ENCODE results near the gene IFNL3.
"Not testable (repeated sequence)": the region's sequence is repeated elsewhere in the genome, so short reads cannot be mapped to it uniquely, and the experiment has no call there.

The IFNL3 gene

GRCh38 chr19:39251081-39251480 is 6.3 kb upstream of the IFNL3 start:
- no peak for DNase-seq (ENCODE audit: low read depth)
- H3K4me3 ChIP-seq (ENCODE audit: low read depth, low read length), result no peak overlapping the region
- no peak for TF ChIP-seq CTCF (IDR thresholded peaks at IDR 0.05; ENCODE audit: low read depth, low read length, missing control alignments)

- no peak for DNase-seq (ENCODE audit: low read depth)
- H3K4me3 ChIP-seq (ENCODE audit: low read depth, low read length), result no peak within 1 kb of the TSS
- TF ChIP-seq CTCF (IDR thresholded peaks at IDR 0.05; ENCODE audit: low read depth, low read length, missing control alignments), result no peak
Observed at GRCh38 chr19:39248806-39249205, 4.0 kb upstream of the IFNL3 start, which contains the start of gene IFNL4. Gene IFNL4, minus strand, starts transcription at chr19:39248856.

GRCh38 chr19:39247701-39248664 is 3.2 kb upstream of the IFNL3 start:
- no peak for TF ChIP-seq CTCF (IDR thresholded peaks at IDR 0.05; ENCODE audit: low read depth, low read length, missing control alignments)
- DNase-seq (ENCODE audit: low read depth), result no peak
- H3K4me3 ChIP-seq (ENCODE audit: low read depth, low read length), result no peak overlapping the region

- DNase-seq (ENCODE audit: low read depth), result no peak
- no peak overlapping the region for H3K4me3 ChIP-seq (ENCODE audit: low read depth, low read length)
- no peak for TF ChIP-seq CTCF (IDR thresholded peaks at IDR 0.05; ENCODE audit: low read depth, low read length, missing control alignments)
Observed at GRCh38 chr19:39246951-39247669, 2.3 kb upstream of the IFNL3 start.

GRCh38 chr19:39245166-39245565 is 360 bp upstream of the IFNL3 start:
- not testable (repeated sequence) for H3K4me3 ChIP-seq (ENCODE audit: low read depth, low read length); DNase-seq (ENCODE audit: low read depth)

- DNase-seq (ENCODE audit: low read depth); H3K4me3 ChIP-seq (ENCODE audit: low read depth, low read length): not testable (repeated sequence)
Observed at GRCh38 chr19:39243741-39244140, 1.1 kb downstream of the IFNL3 start.

- TF ChIP-seq CTCF (IDR thresholded peaks at IDR 0.05; ENCODE audit: low read depth, low read length, missing control alignments), result no peak
- H3K4me3 ChIP-seq (ENCODE audit: low read depth, low read length), result no peak overlapping the region
- no peak for DNase-seq (ENCODE audit: low read depth)
Observed at GRCh38 chr19:39240421-39240820, 4.4 kb downstream of the IFNL3 start.
